ENCODE data around the gene ZMIZ1.
A peak's percentile ranks its signal among the peaks of the same experiment; 100 is the strongest.

ZMIZ1 gene

DNA sequence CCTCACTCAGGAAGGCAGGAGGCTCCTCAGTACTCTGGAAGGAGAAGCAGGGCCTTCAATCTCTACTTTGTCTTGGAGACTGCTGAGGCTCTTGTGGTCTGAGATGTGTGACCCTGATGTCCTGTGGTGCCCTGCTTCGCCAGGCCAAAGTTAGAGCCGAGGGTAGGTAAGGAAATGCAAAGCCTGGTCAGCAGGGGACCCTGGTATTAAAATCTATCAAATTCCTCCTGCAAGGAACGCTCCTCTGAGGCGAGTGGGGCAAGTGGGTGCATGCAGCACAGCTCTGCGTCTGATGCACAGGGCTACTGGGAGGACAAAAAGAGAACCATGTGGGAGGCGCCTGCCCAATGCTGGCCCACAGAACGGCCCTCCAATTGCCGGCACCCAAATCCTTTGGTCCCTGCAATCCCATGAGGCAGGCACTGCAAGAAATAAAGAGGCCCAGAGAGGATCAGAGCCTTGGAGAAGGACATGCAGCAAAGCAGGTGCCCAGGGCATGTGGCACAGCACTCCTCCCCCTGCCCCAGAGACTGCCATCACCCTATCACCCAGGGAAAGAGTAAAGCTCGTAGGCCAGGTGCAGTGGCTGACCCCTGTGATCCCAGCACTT is 23.1 kb upstream of the ZMIZ1 start:
- no peak overlapping the region for H3K9ac ChIP-seq (ENCODE audit: low read depth, low read length)
- H3K36me3 ChIP-seq (ENCODE audit: insufficient read depth, low read length): no peaks in the 10 kb centered on the region
- H3K9me3 ChIP-seq (ENCODE audit: control insufficient read depth, insufficient read depth, low read length): no peaks in the 10 kb centered on the region
- H3K4me1 ChIP-seq (ENCODE audit: insufficient read depth, low read length): peaks cover 23% of the 10 kb centered on the region

DNA sequence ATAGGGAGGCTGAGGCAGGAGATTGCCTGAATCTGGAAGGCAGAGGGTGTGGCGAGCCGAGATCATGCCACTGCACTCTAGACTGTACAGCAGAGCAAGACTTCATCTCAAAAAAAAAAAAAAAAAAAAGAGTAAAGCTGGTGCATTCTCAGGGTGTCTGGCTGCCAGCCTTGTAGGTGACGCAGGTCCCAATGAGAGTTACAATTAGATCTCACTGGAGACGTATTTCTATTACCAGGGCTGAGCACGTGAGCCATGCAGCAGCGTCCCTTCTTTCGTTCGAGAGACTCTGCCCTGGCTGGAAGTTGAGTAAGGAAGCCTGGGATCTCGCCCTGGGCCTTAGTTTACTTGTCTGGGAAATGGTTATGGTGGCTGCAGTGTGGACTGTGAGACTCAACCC is 22.4 kb upstream of the ZMIZ1 start:
- H3K4me1 ChIP-seq (ENCODE audit: insufficient read depth, low read length): peaks cover 29% of the 10 kb centered on the region
- H3K36me3 ChIP-seq (ENCODE audit: insufficient read depth, low read length): no peaks in the 10 kb centered on the region
- no peaks in the 10 kb centered on the region for H3K9me3 ChIP-seq (ENCODE audit: control insufficient read depth, insufficient read depth, low read length)
- H3K9ac ChIP-seq (ENCODE audit: low read depth, low read length): no peak overlapping the region

DNA sequence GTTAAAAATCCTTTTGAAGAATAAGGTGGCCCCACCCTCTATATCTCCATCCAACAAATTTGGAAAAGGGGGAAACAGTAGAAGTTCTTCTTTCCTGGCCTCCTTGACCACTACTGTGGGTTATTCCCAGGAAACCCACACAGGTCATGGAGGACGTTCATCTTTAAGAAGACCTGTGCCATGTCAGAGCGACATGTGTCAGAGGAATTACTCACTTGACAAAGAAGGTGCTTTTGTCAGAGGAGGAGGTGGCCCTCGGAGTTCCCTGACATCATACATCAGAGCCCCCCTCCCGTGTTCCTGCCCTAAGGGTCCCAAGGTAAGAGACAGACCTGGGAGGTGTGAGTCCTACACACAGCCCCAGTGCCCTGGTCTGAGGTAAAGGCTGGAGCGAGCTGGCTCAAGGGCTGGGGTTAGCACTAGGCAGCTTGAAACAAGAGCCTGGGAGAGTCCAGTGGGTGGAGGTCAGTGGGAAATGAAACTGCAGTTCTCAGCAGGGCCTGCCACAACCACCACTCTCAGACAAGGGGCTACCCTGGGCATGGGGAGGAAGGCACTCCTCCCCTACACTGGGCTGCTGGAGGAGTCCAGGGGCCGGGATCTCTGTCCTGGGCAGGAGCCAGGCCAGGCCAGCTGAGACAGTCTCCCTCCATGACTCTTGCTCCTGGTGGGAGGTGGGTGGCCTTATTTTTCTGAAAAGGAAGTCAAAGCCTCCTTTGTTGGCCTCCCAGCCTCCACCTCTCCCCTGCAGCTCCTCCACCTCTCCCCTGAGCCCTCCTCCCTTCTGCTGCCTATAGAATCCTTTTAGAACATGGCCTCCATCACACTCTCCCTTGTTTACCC is 21.8 kb upstream of the ZMIZ1 start:
- Histone ChIP-seq H3K9ac (ENCODE audit: low read depth, low read length) (no peak overlapping the region), H3K36me3 (ENCODE audit: insufficient read depth, low read length) (no peaks in the 10 kb centered on the region), H3K4me1 (ENCODE audit: insufficient read depth, low read length) (peaks cover 35% of the 10 kb centered on the region), H3K9me3 (ENCODE audit: control insufficient read depth, insufficient read depth, low read length) (no peaks in the 10 kb centered on the region)

DNA sequence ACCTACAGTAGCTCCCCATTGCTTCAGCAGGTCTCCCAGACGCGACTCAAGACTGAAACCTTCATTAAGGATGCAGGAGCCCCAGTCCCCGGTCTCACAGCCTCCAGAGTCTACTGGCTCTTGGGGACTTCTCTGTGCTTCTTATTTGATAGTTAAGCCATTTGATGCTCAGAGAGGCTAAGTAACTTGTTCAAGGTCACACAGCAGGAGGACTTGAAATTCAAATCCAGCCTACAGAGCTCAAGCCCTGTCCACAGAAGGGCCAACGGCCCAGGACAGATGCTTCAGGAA is 21.2 kb upstream of the ZMIZ1 start:
- H3K4me1 ChIP-seq (ENCODE audit: insufficient read depth, low read length): peaks cover 39% of the 10 kb centered on the region
- H3K9me3 ChIP-seq (ENCODE audit: control insufficient read depth, insufficient read depth, low read length): no peaks in the 10 kb centered on the region
- no peak overlapping the region for H3K9ac ChIP-seq (ENCODE audit: low read depth, low read length)
- H3K36me3 ChIP-seq (ENCODE audit: insufficient read depth, low read length): no peaks in the 10 kb centered on the region

DNA sequence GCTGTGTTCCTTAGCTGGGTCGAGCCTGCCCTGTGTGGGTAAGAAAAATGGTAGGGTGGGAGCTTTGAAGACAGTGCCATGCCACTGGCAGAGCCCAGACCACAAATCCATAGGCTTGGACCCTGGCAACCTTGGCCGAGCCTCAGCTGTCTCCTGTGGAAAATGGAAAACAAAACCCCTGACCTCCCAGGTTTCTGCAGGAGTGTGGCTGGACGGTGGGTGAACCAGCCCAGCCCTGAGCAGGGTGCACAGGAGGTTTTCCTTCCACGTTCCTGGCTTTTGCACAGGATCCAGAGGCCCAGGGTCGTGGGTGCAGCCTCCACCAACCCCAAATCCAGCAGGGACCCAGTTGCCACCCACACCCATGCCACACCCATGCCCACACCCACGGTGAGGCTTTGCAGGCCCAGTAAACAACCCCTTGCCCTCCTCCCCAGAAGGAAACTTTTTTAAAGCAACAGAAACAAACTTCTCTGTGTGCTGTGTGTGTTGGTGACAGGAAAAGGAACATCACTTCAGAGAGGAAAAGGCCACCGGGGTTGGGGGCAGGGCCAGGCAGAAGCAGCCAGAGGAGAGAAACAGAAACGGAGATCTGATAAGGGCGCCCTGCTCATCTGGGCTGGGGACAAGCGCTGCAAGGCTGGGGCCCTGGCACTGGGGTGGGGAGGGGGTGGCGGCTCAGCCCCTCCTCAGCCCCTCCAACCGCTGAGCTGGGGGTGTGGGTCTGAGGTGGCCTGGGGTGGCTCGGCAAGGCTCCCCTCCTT is 20.7 kb upstream of the ZMIZ1 start:
- peaks cover 43% of the 10 kb centered on the region for H3K4me1 ChIP-seq (ENCODE audit: insufficient read depth, low read length)
- H3K36me3 ChIP-seq (ENCODE audit: insufficient read depth, low read length): no peaks in the 10 kb centered on the region
- peak overlapping the region; percentile 17; the same call in 1 of the 2 replicates for H3K9ac ChIP-seq (ENCODE audit: low read depth, low read length)
- H3K9me3 ChIP-seq (ENCODE audit: control insufficient read depth, insufficient read depth, low read length): no peaks in the 10 kb centered on the region

DNA sequence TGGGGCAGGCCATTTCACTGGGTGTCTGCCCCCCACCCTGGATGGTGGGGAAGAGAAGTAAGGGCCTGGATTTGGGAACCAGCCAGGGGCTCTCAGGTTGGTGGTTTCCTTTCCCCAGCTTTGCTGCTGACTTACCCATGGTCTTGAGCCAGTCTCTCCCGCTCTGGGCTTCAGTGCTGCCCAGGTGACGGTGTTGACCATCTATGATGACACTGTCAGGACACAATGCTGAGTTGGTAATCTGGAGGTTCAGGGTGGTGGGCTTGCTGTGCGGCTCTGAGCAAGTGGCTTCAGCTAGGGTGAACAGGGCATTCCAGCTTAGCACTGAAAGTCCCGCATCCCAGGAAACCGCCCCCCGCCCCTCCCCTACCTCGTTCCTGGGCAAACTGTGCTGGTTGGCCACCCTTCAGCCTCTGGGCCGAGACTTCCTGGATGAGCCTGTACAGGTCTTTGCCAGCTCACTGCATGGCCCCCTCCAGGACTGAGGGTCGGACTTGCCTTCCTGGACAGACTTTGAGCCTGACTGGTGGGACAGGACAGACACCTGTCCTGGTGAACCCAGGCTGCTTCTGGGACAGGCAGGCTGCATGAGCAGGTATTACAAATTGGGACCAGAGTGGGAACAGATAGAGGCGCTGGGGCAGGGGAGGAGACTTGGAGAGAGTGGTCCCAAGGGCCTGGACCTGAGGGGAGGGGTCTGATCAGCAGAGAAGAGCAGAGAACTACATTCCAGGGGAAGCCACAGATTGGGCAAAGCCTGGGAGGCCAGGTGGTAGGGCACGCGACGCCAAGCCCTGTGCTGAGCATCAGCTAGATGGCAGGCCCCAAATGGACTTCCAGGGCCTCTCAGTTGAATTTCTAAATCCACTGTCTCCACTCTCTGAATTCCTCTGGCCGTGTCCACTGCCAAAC is 19.9 kb upstream of the ZMIZ1 start:
- no peaks in the 10 kb centered on the region for H3K36me3 ChIP-seq (ENCODE audit: insufficient read depth, low read length)
- H3K4me1 ChIP-seq (ENCODE audit: insufficient read depth, low read length): peaks cover 43% of the 10 kb centered on the region
- H3K9me3 ChIP-seq (ENCODE audit: control insufficient read depth, insufficient read depth, low read length): no peaks in the 10 kb centered on the region
- H3K9ac ChIP-seq (ENCODE audit: low read depth, low read length): no peak overlapping the region

DNA sequence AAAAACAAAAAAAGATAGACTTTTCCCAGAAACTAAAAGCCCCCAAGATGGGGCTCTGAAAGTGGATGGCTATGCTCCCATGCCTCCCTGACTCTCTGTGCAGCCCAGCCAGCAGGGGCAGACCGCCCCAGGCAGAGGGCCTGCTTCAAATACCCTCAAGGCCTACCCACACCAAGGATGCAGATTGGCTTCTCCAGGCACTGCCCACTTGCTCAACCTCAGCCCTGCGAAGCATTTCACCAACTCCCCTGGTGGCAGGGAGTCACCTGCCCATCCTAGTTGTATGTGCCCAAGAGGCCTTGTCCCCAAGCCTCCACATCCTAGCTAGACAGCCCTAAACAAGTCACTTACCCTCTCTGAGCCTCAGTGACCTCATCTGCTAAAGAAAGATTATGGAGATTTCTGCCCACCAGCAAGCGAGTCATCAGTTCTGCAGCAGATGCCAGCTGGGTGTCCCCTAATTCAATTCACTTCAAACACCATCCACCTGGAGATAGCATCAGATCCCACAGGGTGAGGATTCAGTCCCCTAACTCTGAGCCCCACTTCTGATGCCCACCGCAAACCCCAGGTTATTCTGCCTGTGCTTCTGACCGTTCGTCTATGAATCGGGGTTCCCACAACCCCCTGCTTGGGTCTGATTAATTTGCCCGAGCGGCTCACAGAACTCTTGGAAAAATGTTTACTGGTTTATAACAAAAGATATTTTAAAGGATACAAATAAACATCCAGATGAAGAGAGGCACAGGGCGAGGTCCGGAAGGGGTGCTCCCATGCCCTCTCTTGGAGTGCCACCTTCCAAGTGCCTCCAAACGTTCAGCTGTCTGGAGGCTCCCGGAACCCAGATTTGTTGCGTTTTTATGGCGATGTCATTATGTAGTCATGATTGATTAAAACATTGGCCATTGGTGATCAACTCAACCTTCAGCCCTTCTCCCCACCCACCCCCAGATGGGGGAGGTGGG is 18.6 kb upstream of the ZMIZ1 start:
- Histone ChIP-seq H3K4me1 (ENCODE audit: insufficient read depth, low read length) (peaks cover 43% of the 10 kb centered on the region), H3K9ac (ENCODE audit: low read depth, low read length) (no peak overlapping the region), H3K36me3 (ENCODE audit: insufficient read depth, low read length) (no peaks in the 10 kb centered on the region), H3K9me3 (ENCODE audit: control insufficient read depth, insufficient read depth, low read length) (no peaks in the 10 kb centered on the region)

DNA sequence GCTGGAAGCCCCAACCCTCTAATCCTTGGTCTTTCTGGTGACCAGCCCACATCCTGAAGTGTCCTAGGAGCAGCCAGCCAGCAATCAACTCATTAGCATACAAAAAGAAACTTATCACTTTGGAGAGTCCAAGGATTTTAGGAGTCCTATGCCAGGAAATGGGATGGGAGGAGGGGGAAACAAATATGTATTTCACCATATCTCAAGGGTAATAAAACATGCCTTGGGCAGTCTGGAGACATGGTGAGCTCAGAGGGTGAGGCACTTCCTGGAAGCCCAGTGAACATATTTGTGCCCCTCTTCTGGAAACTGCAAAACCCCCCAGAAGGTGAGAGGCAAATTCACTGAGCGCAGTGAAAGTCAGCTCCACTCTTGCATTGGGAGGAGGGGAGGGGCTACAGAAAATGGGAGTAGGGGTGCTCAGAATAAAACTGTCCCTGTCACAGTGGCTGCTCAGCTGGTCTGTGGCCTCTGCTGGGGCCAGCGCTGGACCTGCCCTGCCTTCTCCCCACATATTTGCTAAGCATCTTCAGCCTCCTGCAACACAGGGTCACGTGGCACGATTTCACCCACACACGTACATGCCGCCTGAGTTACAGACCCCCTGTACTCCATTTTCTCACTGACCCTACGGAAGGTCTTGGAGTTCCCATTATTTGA is 17.7 kb upstream of the ZMIZ1 start:
- no peak overlapping the region for H3K9ac ChIP-seq (ENCODE audit: low read depth, low read length)
- peaks cover 44% of the 10 kb centered on the region for H3K4me1 ChIP-seq (ENCODE audit: insufficient read depth, low read length)

DNA sequence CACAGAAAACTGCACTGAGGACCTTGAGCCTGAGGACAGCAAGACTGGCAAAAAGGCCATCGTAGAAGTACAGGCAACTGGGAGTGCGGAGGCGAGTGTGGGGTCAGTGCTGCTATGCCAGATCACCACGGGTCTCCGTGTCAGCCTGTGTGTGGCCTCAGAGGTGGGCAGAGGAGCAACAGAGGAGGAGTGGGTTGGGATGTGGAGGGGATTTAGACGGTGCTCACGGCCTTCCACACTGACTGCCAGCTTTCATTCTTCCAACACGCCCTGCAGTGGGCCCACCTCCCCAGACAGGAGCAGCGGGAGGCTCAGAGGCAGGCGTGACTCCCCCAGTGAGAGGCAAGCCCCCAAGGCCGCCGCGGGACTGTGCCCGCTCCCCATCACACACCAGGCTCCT is 17.0 kb upstream of the ZMIZ1 start:
- Histone ChIP-seq H3K9ac (ENCODE audit: low read depth, low read length) (no peak overlapping the region), H3K9me3 (ENCODE audit: control insufficient read depth, insufficient read depth, low read length) (no peaks in the 10 kb centered on the region), H3K4me1 (ENCODE audit: insufficient read depth, low read length) (peaks cover 51% of the 10 kb centered on the region), H3K36me3 (ENCODE audit: insufficient read depth, low read length) (no peaks in the 10 kb centered on the region)

More for the DNA sequence above, 17.7 kb upstream of the ZMIZ1 start:
- Histone ChIP-seq H3K36me3 (ENCODE audit: insufficient read depth, low read length) (no peaks in the 10 kb centered on the region), H3K9me3 (ENCODE audit: control insufficient read depth, insufficient read depth, low read length) (no peaks in the 10 kb centered on the region)

DNA sequence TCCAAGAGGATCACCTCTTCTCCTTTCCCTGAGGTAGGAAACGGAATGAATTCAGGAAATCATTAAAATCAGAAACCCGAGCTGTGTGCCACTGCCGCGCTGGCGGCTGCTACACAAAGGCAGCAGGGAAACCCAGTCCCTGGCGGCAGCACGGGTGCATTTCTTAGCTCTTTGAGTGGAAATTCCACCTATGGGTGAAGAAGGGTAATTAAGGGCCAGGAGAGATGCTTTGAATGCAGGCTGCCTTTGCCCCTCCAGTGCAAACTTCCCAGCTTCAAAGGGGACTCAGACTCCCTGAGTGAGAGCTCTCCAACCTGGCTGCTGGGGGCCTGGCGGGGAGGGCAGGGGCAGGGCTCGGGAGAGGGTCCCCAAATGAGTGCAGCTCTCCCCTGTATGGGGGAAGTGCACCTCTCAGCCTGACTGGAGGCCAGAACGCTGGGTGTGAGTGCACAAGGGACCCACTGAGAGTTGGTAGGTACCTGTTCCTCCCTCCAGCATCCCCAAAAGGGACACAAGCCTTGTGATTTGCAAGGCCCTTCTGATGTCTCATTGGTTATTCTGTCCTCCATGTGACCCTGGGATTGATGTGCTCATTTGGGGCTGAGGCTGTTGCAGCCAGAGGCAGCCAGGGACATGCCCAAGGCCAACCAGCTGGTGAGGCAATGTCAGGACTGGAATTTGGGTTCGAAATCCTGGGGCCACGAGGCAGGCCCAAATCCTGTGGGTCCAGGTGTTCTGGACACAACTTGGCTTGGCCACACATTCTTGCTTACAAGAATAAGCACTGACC is 16.3 kb upstream of the ZMIZ1 start:
- no peaks in the 10 kb centered on the region for H3K36me3 ChIP-seq (ENCODE audit: insufficient read depth, low read length)
- no peak overlapping the region for H3K9ac ChIP-seq (ENCODE audit: low read depth, low read length)
- peaks cover 58% of the 10 kb centered on the region for H3K4me1 ChIP-seq (ENCODE audit: insufficient read depth, low read length)

DNA sequence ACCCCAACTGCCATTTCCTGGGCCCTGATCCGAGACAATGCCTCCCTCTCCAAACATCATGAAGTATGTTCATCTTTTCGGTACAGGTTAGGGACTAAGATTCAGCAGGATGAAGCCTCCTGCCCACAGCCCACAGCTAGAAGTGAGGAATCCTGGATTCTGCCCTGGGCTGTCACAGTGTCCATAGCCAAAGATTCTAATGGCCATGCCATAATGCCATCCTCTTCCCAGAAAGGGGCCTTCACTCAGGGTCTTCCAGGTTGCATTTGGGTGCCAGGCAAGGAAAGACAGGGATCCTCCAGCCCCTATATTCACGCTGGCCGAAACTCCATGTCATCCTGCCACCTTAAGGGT is 15.7 kb upstream of the ZMIZ1 start:
- Histone ChIP-seq H3K9ac (ENCODE audit: low read depth, low read length) (no peak overlapping the region), H3K9me3 (ENCODE audit: control insufficient read depth, insufficient read depth, low read length) (no peaks in the 10 kb centered on the region), H3K36me3 (ENCODE audit: insufficient read depth, low read length) (no peaks in the 10 kb centered on the region), H3K4me1 (ENCODE audit: insufficient read depth, low read length) (peaks cover 54% of the 10 kb centered on the region)

More for the DNA sequence above, 16.3 kb upstream of the ZMIZ1 start:
- H3K9me3 ChIP-seq (ENCODE audit: control insufficient read depth, insufficient read depth, low read length): no peaks in the 10 kb centered on the region

DNA sequence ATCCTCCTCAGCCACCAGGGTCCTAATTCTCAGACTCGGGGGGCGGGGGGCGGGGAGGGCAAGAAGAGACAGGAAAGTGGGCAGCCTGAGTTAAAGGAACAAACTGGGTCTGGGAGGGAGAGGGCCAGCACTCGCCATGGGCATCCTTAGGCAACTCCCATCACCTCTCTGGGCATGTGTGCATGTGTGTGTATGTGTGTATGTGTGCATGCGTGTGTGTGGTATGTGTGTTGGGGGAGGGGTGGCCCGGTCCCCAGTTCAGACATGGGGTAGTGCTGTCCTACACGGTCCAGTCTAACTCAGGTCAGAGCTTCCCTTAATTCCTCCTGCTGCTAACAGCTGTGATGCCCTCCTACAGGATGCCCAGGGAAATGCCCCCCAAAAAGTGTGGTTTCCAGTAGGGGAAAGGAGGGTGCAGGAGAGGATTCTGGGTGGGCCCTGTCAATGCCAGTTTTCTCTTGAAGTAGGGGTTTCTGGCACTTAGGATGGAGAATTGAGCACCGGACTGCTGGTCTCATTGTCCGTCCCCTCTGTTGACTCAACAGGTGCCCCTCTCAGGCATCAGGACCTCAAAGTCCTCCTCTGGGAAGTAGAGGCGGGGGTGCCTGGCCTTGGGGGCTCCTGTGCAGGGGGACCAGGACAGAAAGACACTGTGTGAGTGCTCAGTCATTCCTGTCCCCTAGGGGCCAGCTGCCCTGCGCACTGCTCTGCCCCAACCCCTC is 15.1 kb upstream of the ZMIZ1 start:
- Histone ChIP-seq H3K9me3 (ENCODE audit: control insufficient read depth, insufficient read depth, low read length) (no peaks in the 10 kb centered on the region), H3K36me3 (ENCODE audit: insufficient read depth, low read length) (no peaks in the 10 kb centered on the region), H3K4me1 (ENCODE audit: insufficient read depth, low read length) (peaks cover 48% of the 10 kb centered on the region), H3K9ac (ENCODE audit: low read depth, low read length) (no peak overlapping the region)

Measured in ES-I3 (cell line).